GM08714 (cell line): ENCODE results near the gene SCUBE1.

Experiments
- H3K4me3 ChIP-seq: fragments of 200-500 bp; sonication (Bioruptor generic); 2 replicates; pipeline ENCODE4 v1.5.1; 2014; ENCODE audit warnings: mild to moderate bottlenecking, low read length, inconsistent platforms
- ZNF274 ChIP-seq: IDR thresholded peaks from 2 replicates; pipeline ENCODE4 v1.6.1; 2012; ENCODE audit warnings: mild to moderate bottlenecking, low read depth, low read length

SCUBE1 gene

DNA sequence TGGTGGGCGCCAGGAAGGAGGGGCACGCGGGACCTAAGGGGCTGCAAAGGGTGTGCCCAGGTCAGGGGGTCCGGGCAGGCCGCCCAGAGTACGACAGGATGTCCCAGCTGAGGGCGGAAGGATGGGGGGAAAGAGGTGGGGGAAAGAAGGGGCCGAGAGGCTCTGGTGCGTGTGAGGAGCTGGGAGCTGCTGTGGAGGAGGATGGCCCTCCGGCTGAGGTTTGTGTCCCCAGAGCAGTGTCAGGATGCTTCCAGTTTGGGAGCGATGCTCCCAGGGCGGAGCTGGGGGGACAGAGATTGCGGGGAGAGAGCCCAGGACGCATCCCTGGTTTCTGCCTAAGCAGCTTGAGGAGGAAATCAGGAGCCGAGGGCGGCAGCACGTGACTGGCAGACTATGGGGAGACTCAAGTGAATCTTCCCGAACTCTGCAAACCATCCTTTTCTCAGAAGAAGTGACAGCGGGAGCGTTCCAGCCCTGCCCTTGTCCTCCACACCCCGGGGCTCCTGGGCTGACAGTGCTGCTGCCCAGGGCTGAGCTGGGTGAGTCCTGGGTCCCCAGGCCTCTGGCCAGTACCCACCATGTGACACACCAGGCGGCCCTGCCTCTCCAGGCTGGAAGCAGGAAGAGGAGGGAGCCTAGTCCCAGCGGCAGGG, 136.5 kb downstream of the SCUBE1 start:
- H3K4me3 ChIP-seq = no peak overlapping the region
- no peak for TF ChIP-seq ZNF274

- no peak overlapping the region for H3K4me3 ChIP-seq
- no peak for TF ChIP-seq ZNF274
Observed at GRCh38 chr22:43205748-43206508, 137.2 kb downstream of the SCUBE1 start.

DNA sequence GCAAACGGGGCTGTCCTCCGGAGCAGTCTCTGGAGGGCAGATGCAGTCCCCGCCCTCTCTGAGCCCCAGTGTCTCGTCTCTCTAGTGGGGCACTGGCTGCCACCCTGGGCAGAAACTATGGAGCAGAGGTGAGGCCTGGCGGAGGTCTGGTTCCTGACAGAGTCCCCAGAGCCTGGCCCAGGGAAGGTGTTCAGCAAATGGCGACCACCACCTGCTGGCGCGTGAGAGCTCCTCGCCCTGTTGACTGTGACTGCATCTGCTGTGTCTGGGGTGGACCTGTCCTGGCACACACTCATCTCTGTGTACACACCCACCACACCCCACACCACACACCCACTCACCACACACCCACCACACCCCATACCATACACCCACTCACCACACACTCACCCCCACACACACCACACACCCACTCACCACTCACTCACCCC, 137.9 kb downstream of the SCUBE1 start:
- no peak overlapping the region for H3K4me3 ChIP-seq
- no peak for TF ChIP-seq ZNF274

DNA sequence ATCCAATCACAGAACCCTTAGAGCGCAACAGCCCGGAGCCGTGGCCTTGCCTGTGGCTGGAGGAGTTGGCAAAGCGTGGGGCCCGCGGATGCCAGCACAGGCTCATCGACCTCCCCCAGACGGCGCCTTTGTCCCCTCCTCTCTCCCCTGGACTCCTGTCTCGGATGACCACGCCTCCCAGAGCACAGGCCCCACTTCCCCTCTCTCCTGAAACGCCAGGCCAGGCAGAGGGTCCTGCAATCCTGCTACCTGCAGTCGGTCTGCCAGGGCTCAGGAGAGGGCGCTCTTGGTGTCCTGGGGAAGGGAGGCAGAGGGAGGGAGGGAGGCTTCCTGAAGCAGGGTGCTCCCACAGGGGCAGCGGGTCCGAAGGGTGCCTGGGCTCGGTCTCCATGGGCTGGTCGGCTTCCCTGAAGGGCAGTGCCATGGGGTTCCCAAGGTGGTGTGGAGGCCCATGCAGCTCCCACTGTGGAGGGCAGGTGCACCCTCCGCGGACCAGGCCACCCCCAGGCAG, 139.6 kb downstream of the SCUBE1 start:
- H3K4me3 ChIP-seq = no peak overlapping the region
- no peak for TF ChIP-seq ZNF274

DNA sequence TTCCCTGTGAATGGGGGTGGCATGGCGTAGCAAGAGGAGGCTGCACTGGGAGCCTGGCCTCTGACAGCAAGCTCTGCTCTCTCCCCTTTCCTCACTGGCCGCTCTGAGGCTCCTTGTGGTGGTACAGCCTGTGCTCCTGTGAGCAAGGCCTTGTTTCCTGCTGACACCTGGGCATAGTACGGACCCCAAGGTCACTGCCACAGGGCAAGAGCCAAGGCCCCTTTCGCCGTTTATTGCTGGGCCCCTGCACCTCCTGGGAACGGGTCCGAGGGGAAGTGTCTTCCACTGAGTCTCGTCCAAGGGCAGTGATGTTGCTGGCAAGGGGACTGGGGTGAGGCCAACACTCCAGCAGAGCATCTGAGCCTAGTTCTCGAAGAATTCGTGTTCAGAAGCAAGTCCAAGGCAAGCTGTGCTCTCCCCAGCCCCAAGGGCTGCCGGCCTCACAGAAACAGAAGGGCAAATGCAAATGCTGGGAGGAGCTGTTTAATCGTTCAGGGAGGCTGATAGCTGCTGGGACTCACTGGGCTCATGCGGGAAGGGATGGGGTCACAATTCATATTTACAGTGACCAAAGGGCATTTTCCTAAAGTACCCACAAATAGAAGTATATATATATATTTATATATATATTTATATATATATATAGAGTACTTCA, 140.3 kb downstream of the SCUBE1 start:
- no peak overlapping the region for H3K4me3 ChIP-seq
- no peak for TF ChIP-seq ZNF274

- no peak for TF ChIP-seq ZNF274
- no peak overlapping the region for H3K4me3 ChIP-seq
Observed at GRCh38 chr22:43202326-43202725, 140.8 kb downstream of the SCUBE1 start.

DNA sequence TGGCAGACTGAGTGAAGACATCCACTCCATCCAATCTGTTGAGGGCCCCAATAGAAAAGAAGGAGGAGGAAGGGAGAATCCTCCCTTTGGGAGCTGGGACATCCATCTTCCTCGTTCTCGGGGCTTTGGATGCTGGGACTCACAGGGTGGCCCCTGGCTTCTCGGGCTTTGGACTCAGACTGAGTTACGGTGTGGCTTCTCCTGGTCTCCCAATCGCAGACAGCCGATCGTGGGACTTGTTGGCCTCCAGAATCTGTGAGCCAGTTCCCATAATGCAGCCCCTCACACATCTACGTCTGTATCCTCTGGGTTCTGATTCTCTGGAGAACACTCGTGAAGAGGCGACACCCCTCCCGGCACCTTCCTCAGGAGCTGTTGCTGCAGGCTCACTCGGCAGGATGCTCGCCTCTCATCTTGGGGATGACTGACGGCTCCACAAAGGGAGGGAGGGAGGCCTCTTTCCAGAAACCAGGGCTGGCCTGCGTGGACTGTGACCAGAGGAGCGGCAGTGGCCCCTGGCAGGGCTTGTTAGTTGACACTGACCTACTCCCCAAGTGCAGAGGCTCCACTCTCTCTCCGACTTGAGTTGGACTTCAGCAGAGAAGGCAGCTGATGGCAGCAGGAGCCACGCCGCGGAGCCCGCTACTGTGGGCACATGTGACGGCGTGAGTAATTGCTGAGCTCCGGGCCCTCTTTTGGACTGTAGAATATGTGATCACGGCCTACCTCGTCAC, 141.5 kb downstream of the SCUBE1 start:
- no peak overlapping the region for H3K4me3 ChIP-seq
- no peak for TF ChIP-seq ZNF274

- H3K4me3 ChIP-seq = no peak overlapping the region
- TF ChIP-seq ZNF274 = no peak
Observed at GRCh38 chr22:43200555-43200954, 142.6 kb downstream of the SCUBE1 start.

GRCh38 chr22:43200031-43200430, 143.1 kb downstream of the SCUBE1 start:
- H3K4me3 ChIP-seq = no peak overlapping the region
- TF ChIP-seq ZNF274 = no peak

- no peak for TF ChIP-seq ZNF274
- no peak overlapping the region for H3K4me3 ChIP-seq
Observed at GRCh38 chr22:43199541-43199940, 143.6 kb downstream of the SCUBE1 start.

GRCh38 chr22:43198936-43199335, 144.2 kb downstream of the SCUBE1 start:
- H3K4me3 ChIP-seq = no peak overlapping the region
- no peak for TF ChIP-seq ZNF274

DNA sequence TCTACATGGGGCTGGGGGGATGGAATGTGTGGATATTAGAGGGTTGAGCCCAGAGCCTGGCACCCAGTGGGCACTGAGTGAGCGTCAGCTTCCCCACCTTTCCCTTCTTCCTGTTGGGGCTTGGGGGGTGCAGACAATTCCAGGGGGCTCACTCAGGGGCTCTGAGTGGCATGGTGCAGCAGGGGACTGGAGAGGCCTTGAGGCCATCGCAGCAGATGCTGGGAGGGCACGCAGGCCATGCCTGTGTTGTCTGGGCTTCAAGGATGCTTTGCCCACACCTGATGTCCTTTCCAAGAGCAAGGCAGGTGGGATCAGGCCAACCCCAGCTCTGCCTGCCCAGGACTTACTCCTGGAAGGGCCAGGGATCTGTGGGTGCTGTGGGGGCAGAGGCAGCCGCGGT, 145.0 kb downstream of the SCUBE1 start:
- no peak overlapping the region for H3K4me3 ChIP-seq
- TF ChIP-seq ZNF274 = no peak

DNA sequence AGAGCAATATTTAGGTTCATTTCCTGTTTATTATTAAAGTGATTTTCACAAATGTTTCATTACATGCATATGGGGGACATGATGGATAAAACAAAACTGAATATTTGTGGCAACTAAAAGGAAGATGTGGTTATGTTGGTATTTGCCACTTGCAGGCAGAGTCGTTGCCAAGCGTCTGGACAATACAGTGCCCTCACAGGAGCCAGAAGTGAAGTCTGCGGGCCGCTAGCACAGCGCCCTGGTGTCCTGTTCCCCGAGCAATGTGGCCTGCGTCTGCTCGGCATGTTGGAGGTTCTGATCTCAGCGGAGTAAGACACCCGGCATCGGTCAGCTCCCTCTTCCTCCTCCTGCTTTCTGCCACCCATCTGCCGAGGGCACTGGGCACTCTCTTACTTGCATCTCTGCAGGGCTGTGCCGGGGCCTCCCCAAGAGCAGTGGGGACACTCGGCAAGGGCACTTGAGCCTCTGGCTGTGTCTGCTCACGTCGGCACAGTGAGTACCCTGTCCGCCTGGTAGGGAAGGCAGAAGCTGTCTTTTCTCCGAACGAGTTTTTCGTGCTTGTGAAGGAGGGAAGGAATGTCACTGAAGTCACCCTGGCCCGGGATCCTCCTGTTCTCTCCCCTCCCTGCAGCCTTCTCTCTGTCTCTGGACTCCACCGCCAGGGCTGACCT, 145.8 kb downstream of the SCUBE1 start:
- no peak overlapping the region for H3K4me3 ChIP-seq
- TF ChIP-seq ZNF274 = no peak

DNA sequence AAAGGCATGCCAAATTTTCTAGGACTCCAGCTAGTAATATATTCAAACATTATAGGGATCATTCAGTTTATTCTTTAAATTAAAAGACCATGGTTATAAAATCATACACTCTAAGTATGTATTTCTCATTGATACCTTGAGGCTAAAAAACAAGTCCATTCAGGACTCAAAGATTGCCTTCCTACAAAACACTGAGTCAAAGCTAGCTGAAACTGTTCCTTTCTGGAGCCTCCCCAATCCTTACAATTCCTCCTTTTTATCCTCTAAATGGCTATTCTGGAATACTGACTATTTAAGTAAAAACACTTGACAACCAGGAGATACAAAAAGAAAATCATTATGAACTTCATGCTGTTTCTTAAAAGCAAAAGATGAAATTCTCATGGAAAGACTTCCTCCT, 151.3 kb downstream of the SCUBE1 start:
- no peak overlapping the region for H3K4me3 ChIP-seq
- TF ChIP-seq ZNF274 = no peak
